Activated naive CD4-positive, alpha-beta T cell (primary cell): Measurements from ENCODE around the gene ATIC.

ENCODE experiments used
- DNase-seq, 4 experiments: peaks; one replicate each; lab custom pipeline; 2025; lab: John Stamatoyannopoulos, UW

Gene ATIC

GRCh38 chr2:215399067-215399716, 87.3 kb downstream of the ATIC start:
- no peak for DNase-seq
